Lung (tissue), 12 donors: ENCODE measurements around the gene ASCC3. TPM values are rescaled to one million over a fixed set of nuclear protein-coding genes. Genes with fewer than 3 reads are reported as not detected.
A peak's percentile ranks its signal among the peaks of the same experiment; 100 is the strongest.

ENCODE experiments used
- ATAC-seq: fragments of 200-7000 bp; cut with Tn5 transposase; one replicate; pipeline ENCODE4 v1.9.1; 2020; ENCODE audit warnings: moderate number of reproducible peaks; ENCODE audit not compliant: insufficient read depth, low FRiP score
- DNase-seq, 3 donors: peaks; one replicate each; pipeline ENCODE4 v3.0.0-alpha.2; 2013 to 2017
- H3K27ac ChIP-seq, 2 donors: one replicate each; pipeline ENCODE4 v1.5.1; 2013; ENCODE audit warnings: mild to moderate bottlenecking in 2 of 2, moderate library complexity in 2 of 2, control low read depth in 1 of 2, inconsistent platforms in 1 of 2, low read depth in 1 of 2, low read length in 1 of 2
- H3K27me3 ChIP-seq, 3 donors: one replicate each; pipeline ENCODE4 v1.5.1; 2013; ENCODE audit warnings: low read length in 2 of 3; ENCODE audit not compliant: control insufficient read depth in 3 of 3, insufficient read depth in 3 of 3
- H3K36me3 ChIP-seq, 4 donors: one replicate each; pipeline ENCODE4 v1.5.1; 2013; ENCODE audit warnings: low read length in 4 of 4, mild to moderate bottlenecking in 1 of 4, moderate library complexity in 1 of 4; ENCODE audit not compliant: control insufficient read depth in 4 of 4, insufficient read depth in 4 of 4
- H3K4me1 ChIP-seq, 5 donors: one replicate each; pipeline ENCODE4 v1.5.1; 2013; ENCODE audit warnings: low read length in 5 of 5, mild to moderate bottlenecking in 2 of 5, moderate library complexity in 1 of 5; ENCODE audit not compliant: control insufficient read depth in 5 of 5, insufficient read depth in 5 of 5
- H3K4me3 ChIP-seq: one replicate; pipeline ENCODE4 v1.5.1; 2013; ENCODE audit warnings: mild to moderate bottlenecking, control low read depth, moderate library complexity
- H3K9ac ChIP-seq, 2 donors: one replicate each; pipeline ENCODE4 v1.5.1; 2013; ENCODE audit warnings: low read length in 2 of 2, control low read depth in 1 of 2; ENCODE audit not compliant: insufficient read depth in 1 of 2
- H3K9me3 ChIP-seq, 4 donors: one replicate each; pipeline ENCODE4 v1.5.1; 2013; ENCODE audit warnings: low read length in 3 of 4, mild to moderate bottlenecking in 1 of 4, moderate library complexity in 1 of 4; ENCODE audit not compliant: control insufficient read depth in 4 of 4, insufficient read depth in 3 of 4
- WGBS, 2 donors: extraction: QIAGEN DNeasy Blood & Tissue Kit; methylation state at CpG; one replicate each; pipeline ENCODE4 v1.1.7; 2013; 5-methylcytosine and 5-hydroxymethylcytosine counted together
- polyA plus RNA-seq, 2 donors: library from polyadenylated mRNA; stranded (reverse); fragments of 200-250 nt; gene quantifications; one replicate each; pipeline ENCODE4 v1.2.1, GENCODE V29; 2013
- total RNA-seq, 2 donors: library from RNA; depleted of rRNA in 1 of 2; stranded (reverse); fragments of >200 nt in 1 of 2; gene quantifications; one replicate each; pipeline ENCODE4 v1.2.1, GENCODE V29; 2014 to 2021
- TF ChIP-seq, protein P1 (sequence below): IDR thresholded peaks from 2 replicates; pipeline ENCODE4 v1.5.1; 2012; ENCODE audit warnings: mild to moderate bottlenecking; ENCODE audit errors: control extremely low read depth, extremely low read depth
- donor health status: control.
- donor health status: control.
- donor health status: Bipolar disorder and iron deficiency.
- donor health status: healthy.
- donor health status: DM: yes; HTN: yes; CAD: no.

The ASCC3 gene
- total and polyA plus RNA-seq, 4 donors = 5.3 to 49.2 (median 22.0) TPM

- 64 to 86% methylated on average over 1 of the region's 1 CpG for whole genome bisulfite sequencing, 2 donors
- DNase-seq (no peak), ATAC-seq (no peak)
- TF ChIP-seq, protein P1, sequence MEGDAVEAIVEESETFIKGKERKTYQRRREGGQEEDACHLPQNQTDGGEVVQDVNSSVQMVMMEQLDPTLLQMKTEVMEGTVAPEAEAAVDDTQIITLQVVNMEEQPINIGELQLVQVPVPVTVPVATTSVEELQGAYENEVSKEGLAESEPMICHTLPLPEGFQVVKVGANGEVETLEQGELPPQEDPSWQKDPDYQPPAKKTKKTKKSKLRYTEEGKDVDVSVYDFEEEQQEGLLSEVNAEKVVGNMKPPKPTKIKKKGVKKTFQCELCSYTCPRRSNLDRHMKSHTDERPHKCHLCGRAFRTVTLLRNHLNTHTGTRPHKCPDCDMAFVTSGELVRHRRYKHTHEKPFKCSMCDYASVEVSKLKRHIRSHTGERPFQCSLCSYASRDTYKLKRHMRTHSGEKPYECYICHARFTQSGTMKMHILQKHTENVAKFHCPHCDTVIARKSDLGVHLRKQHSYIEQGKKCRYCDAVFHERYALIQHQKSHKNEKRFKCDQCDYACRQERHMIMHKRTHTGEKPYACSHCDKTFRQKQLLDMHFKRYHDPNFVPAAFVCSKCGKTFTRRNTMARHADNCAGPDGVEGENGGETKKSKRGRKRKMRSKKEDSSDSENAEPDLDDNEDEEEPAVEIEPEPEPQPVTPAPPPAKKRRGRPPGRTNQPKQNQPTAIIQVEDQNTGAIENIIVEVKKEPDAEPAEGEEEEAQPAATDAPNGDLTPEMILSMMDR = no peak
- H3K36me3 ChIP-seq = peaks cover 0 to 2% (median 0%) of the 10 kb centered on the region in 4 donors
- no peak overlapping the region for H3K9ac ChIP-seq
- no peak overlapping the region for H3K27ac ChIP-seq
- no peaks in the 10 kb centered on the region for H3K9me3 ChIP-seq
- H3K27me3 ChIP-seq = no peaks in the 10 kb centered on the region
- H3K4me1 ChIP-seq = no peaks in the 10 kb centered on the region
- H3K4me3 ChIP-seq = no peak overlapping the region
Observed at GRCh38 chr6:100680163-100680562, 201.0 kb downstream of the ASCC3 start.

DNA sequence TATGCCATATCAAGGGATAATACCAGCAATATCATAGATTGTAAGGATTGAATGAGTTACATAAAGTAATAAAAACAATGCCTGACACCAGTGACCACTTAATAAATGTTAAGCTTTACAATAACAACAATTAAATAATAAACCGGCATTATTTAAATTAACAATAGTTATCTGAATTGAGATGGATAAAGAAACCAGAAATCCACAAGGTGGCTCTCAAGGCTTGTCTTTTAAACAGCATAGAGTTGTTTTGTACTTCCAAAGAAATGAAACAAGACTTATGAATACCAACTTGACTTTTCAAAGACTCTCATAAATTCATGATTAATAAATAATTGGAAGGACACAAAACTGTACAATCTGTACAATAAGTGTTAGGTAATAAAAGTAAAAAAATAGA lies 203.1 kb downstream of the ASCC3 start:
- peak in 1 of 3 donors; percentile 22 for DNase-seq

DNA sequence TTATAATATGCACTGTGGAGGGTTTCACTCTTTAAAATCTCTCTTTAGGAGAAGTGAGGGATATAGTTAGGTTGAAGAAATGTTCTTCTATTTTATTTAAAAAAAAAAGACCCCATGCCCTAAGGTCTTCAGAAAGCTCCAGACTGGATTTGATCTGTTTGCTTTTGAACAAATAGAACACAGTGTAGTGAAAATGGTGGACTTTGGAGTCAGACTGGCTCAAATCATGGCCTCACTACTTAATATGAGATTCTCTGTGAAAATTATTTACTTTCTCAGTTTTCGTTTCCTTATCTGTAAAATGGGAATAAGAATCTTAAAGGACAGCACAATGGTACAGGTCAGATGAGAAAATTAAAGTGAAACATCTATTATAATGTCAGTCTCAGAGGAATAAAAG lies 203.9 kb downstream of the ASCC3 start:
- H3K27ac ChIP-seq = no peak overlapping the region
- WGBS, 2 donors = 94 to 97% methylated on average over 1 of the region's 1 CpG
- H3K4me3 ChIP-seq = no peak overlapping the region
- H3K9ac ChIP-seq = no peak overlapping the region
- H3K4me1 ChIP-seq = no peaks in the 10 kb centered on the region
- TF ChIP-seq, protein P1 = no peak
- DNase-seq = no peak
- H3K36me3 ChIP-seq = peaks cover 0 to 2% (median 0%) of the 10 kb centered on the region in 4 donors
- no peak for ATAC-seq
- no peaks in the 10 kb centered on the region for H3K9me3 ChIP-seq
- H3K27me3 ChIP-seq = no peaks in the 10 kb centered on the region

More for the DNA sequence above, 203.1 kb downstream of the ASCC3 start:
- peaks cover 0 to 2% (median 0%) of the 10 kb centered on the region in 4 donors for H3K36me3 ChIP-seq
- H3K4me3 ChIP-seq = no peak overlapping the region
- H3K4me1 ChIP-seq = no peaks in the 10 kb centered on the region
- TF ChIP-seq, protein P1 = no peak
- no peak for ATAC-seq
- H3K27ac ChIP-seq = no peak overlapping the region
- H3K9ac ChIP-seq = no peak overlapping the region
- no peaks in the 10 kb centered on the region for H3K9me3 ChIP-seq
- 86 to 98% methylated on average over 1 of the region's 1 CpG for WGBS, 2 donors
- no peaks in the 10 kb centered on the region for H3K27me3 ChIP-seq

DNA sequence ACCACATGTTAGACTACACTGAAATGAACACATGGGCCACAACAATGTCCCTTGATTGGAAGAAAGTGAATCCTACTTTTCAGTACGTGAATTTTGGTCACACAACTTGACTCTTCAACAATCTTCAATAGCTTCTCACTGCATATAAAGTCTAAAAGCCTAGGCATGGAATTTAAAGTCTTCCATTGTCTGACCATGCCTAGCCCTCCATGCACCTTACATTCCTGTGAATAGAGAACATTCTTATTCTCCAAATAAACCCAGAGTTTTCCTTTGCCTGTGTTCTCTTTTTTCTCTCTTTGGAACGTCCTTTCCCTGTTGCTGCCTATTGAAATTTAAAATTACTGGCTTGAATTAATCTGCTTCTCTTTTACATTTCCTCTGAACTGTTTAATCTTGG lies 207.5 kb downstream of the ASCC3 start:
- TF ChIP-seq, protein P1 = no peak
- Histone ChIP-seq H3K4me3 (no peak overlapping the region), H3K27ac (no peak overlapping the region), H3K4me1 (no peaks in the 10 kb centered on the region), H3K27me3 (no peaks in the 10 kb centered on the region), H3K9ac (no peak overlapping the region), H3K9me3 (no peaks in the 10 kb centered on the region), H3K36me3 (no peaks in the 10 kb centered on the region)
- WGBS, 2 donors = 91 to 97% methylated on average over 2 of the region's 2 CpGs
- ATAC-seq = no peak
- no peak for DNase-seq
